ENCODE data around the gene UBP1.
"Not testable (repeated sequence)": the region's sequence is repeated elsewhere in the genome, so short reads cannot be mapped to it uniquely, and the experiment has no call there.

The UBP1 gene

DNA sequence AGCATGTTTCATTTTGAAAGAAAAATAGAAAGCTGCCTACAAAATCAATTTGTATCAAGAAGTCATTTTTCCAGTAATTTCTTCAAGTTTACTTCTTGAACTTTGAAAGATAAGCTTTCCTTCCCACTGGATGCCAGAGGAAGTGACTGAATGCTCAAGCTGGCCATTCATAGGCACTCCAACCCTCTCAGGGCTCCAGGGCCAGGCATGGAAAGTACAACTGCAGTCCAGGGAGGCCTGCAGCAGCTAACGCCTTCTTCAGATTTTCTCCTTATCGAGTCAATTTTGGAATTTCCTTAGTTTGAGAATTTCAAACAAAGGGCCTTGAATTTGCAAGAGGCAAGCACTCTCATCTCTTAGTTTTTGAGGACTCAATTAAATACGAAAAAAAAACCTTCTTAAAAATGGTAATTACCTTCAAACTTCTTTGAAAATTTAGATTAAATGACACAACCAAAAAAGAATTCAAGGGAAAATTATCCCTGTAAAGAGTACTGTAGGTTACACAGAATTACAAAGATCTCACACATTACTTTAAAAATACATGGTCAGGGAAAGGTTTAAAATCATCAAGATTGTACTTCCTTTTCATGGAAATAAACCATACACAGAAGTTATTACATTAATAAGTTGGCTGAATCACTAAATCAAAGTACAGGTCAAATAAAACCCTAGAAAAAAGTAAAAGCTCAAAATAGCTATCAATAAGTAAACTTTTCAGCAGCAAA is 2.5 kb downstream of the UBP1 start:
- no peak for DNase-seq (ENCODE audit: low read depth in 2 of 2)

DNA sequence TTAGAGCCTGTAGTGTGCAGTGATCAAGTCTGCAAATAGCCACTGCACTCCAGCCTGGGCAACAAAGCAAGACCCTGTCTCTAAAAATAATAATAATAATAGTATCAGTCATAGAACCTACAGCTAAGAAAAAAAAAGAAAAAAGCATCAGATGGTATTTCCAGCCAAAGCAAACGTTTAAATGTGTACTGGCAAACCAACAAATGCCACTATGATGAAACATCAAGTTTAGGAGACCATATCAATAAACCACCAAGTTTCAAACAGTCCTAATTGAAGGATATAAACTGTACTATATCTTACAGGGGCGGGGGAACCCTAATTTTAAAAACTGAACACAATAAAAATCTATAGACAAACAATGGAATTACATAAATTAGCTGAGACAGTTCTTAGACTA is 6.4 kb downstream of the UBP1 start:
- DNase-seq (ENCODE audit: low read depth in 2 of 2) = no peak

DNA sequence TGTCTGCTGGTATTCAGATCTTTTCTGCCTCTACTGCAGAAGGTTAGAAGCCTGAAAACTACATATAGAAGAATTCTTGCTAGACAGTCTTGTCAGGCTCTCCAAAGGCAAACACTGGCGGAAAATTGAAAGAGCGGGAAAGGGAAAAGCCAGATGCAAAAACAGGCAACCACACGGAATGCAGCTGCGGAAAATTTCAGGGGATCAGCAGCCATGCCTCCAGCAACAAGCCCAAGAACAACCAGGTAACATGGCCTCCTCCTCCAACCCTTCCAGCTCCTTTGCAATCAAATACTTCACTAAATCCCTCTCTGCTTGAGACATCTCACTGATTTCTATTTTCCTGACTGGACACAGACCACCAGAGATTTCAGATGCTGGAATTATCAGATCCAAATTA is 9.6 kb downstream of the UBP1 start:
- DNase-seq (ENCODE audit: low read depth in 2 of 2) = no peak

DNA sequence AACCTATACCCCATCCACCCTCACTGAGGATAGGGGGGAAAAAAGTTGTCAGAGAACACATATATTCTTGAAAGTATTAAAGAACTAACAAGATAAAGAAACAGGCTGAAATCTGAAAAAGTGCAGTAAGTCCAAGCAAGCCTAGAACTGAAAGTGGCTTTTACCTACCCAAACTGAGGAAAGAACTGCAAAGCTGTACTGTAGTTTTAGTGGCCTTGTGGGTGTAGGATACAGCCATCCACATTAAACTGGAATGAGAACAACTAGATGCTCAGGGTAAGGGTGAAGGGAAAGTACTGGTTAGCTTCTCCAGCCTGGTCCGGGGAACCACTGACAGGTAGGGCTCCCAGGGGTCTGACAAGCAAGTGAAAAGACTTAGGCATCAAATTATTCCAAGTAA is 10.1 kb downstream of the UBP1 start:
- no peak for DNase-seq (ENCODE audit: low read depth in 2 of 2)

DNA sequence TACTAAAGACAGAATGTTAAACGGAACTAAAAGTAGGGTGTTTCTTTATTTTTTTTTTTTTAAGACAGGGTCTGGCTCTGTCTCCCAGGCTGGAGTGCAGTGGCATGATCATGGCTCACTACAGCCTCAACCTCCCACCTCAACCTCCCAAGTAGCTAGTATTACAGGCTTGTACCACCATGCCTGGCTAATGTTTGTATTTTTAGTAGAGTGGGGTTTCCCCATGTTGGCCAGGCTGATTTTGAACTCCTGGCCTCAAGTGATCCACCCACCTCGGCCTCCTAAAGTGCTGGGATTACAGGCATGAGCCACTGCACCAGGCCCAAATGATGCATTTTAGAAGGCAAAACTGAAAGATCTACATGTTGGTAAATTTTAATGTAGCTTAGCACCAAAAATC is 10.9 kb downstream of the UBP1 start:
- not testable (repeated sequence) for DNase-seq (ENCODE audit: low read depth in 2 of 2)

DNA sequence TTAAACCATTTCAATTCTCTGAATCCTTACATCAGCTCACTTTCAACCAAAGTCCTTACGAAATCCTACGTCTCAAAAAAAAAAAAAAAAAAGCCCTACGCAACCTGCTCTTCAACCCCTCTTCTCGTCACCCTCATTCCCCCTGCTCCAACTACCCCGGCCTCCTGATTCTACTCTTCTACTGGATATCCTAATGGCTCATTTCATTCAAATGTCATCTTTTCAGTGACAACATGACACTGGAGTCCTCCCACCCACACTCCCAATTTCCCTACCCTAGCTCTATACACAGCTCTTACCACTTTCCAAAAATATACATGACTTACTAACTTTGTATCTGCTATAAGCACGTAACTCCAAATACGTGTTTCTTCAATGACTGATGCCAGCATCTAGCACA is 11.5 kb downstream of the UBP1 start:
- no peak for DNase-seq (ENCODE audit: low read depth in 2 of 2)

DNA sequence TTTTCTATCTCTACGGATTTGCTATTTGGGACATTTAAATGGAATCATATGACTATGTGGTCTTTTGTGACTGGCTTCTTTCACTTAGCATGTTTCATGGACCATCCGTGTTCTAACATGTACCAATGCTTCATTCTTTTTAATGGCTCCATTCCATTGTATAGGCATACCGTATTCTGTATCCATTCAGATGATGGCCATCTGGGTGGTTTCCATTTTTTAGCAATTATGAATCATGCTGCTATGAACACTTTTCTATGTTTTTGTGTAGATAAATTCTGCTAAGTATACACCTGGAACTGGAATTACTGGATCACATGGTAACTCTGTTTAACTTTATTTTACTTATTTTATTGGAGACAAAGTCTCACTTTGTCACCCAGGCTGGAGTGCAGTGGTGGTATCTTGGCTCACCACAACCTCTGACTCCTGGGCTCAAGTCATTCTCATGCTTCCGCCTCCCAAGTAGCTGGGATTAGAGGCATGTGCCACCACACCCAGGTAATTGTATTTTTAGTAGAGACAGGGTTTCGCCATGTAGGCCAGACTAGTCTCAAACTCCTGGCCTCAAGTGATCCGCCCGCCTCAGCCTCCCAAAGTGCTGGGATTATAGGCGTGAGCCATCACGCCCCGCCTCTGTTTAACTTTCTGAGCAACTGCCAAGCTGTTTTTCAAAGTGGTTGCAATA is 13.4 kb downstream of the UBP1 start:
- DNase-seq (ENCODE audit: low read depth in 2 of 2) = no peak

DNA sequence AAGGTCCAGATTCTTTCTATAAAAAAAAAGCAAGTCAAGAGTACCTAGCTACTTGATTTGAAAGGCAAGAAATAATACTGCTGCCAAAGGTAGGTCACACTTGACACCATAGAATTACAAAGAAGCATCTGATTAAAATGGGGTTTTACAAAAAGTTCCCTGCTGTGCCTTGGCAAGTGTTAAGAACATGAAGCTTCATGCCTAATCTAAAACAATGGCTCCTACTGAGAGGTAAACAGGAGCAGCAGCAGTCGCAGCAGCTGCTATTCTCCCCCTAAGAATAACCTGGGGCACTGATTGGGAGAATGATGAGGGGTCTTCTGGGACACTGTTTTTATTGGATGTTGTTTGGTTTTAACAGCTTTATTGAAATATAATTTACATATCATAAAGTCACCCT is 14.1 kb downstream of the UBP1 start:
- no peak for DNase-seq (ENCODE audit: low read depth in 2 of 2)

DNA sequence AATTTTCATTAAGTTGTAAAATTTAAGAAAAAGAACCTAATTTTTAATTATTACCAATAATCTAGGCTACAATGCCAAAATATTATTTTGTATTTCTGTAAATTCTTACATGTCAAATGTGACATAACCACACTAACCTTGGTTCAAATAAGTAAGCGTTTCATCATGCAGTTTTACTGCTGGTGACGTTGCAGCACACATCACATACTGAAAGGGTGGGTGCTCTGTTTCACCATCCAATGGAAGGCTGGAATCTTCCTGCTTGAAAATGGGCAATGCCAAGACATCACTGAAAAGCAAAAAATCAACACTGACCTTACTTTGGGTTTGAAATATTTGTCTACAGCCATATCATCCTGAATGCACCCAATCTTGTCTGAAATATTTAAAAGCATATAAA is 14.8 kb downstream of the UBP1 start:
- DNase-seq (ENCODE audit: low read depth in 2 of 2) = no peak

DNA sequence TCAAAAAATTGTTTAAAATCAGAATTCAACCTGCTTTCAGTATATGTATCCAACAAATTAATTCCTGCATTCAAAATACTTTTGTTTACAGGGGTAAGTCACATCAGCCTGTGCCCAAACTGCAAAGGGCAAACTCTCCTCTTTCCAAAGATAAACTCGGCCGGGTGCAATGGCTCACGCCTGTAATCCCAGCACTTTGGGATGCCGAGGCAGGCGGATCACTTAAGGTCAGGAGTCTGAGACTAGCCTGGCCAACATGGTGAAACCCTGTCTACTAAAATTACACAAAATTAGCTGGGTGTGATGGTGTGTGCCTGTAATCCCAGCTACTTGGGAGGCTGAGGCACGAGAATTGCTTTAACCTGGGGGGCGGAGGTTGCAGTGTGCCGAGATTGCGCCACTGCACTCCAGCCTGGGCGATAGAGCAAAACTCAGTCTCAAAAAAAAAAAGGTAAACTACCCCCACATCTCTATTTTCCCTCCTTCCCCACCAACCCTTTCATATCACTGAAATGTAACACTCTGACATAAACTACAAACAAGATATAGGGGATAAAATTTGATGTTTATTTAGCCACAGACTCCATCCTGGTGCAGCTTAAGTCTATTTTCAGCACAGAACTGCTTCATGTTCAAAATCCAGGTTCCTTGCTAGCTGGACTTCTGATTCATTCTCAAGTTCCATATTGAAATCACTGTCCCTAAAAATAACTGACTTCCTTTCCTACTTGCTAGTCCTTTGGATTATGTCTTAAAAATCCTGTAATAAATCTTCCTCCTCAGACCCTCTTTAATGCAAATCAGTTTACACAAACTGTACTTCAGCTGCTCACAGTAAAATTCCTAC is 15.4 kb downstream of the UBP1 start:
- DNase-seq (ENCODE audit: low read depth in 2 of 2) = no peak

DNA sequence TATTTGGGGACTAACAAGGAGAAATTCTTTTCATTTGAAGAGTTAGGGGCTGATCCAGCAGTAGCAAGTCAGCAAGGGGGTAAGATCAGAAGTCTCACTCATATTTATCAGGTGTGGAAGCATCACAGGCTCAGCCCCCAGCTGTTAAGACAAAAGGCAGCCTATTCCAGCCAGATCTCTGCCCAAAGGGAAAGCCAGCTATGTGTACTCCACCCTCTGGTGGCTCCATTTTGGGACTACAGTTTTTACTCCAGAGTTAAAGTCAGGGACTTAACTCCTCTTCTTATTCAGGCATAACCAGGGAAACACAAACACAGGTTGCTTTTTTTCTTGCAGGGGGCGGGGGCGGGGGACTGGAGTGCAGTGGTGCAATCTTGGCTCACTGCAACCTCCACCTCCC is 19.2 kb downstream of the UBP1 start:
- DNase-seq (ENCODE audit: low read depth in 2 of 2) = no peak

DNA sequence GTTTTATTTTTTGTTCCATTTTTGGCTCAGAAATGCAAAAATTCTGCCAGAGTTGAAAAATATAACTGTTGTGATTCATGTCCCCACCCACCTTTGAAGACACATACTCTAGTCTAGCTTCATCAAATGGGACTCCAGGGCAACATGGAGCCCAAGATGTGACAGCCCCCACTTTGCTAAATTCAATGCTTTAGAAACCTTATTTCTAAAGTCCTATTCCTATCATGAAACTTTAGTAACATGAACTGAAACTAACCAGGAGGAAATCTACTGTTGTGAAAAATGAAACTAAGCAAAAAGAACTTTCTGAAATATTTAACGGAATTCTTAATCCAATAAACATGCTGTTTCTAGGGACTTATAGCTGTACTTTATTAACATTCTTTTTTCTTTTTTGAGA is 20.3 kb downstream of the UBP1 start:
- no peak for DNase-seq (ENCODE audit: low read depth in 2 of 2)

DNA sequence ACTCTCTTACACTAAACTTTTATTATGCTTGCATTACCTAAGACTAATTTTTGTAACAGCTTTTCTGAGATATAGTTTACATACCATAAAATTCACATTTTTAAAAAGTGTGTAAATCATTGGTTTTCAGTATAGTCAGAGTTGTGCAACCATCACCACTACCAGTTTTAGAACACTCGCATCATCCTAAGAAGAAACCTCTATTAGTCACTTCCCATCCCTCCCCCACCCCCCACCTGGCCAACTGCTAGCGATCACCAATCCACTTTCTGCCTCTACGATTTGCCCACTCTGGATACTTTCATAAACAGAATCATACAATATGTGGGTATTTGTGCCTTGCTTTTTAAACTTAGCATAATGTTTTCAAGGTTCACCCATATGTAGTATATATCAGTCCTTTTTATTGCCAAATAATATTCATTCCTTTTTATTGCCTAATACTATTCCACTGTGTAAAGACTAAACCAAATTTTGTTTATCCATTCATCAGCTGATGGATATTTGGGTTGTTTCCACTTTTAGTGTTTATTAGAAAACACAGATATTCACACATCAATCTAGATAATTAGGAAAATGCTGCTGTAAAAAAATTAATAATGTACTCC is 23.0 kb downstream of the UBP1 start:
- DNase-seq (ENCODE audit: low read depth in 2 of 2) = no peak

DNA sequence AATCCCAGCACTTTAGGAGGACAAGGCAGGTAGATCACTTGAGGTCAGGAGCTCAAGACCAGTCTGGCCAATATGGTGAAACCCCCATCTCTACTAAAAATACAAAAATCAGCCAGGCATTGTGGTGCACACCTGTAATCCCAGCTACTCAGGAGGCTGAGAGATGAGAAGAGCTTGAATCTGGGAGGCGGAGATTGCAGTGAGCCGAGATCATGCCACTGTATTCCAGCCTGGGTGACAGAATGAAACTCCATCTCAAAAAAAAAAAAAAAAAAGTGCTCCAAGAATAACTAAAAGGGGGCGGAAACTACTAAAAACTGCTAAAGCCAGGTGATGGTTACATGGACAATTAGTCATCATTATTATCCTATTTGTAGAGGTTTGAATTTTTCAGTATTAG is 29.4 kb downstream of the UBP1 start:
- DNase-seq (ENCODE audit: low read depth in 2 of 2) = not testable (repeated sequence)

DNA sequence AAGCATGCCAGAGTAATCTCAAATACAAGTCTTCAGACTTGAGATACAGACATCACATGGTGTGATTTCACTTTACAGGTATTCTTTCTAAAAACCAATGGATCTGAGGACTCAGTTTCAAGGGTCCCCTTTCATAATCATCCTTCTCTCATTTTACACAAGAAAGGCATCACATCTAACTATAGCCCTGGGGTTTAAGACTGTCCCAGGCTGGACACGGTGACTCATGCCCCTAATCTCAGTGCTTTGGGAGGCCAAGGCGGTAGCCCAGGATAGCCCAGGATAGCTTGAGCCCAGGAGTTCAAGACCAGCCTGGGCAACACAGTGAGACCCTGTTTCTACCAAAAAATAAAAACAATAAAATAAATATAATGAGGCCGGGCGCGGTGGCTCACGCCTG is 36.4 kb downstream of the UBP1 start:
- DNase-seq (ENCODE audit: low read depth in 2 of 2) = no peak

DNA sequence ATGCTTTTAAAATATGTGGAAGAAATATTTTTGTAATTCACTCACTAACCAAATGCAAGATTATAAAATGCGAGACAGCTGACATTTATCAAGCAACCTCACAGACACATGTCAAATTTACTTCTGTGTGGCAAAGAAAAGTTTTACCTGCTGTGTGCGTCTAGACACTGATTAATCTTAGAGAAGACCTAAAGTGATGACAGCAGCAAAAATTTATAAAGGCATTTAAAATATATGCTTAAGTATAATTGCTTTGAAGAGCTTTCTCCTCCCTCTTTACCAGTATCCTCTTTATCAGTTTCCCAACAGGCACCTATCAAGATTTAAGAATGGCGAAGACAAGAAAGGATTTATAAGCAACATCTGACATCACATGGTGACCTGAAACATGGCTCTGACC is 37.3 kb downstream of the UBP1 start:
- no peak for DNase-seq (ENCODE audit: low read depth in 2 of 2)

DNA sequence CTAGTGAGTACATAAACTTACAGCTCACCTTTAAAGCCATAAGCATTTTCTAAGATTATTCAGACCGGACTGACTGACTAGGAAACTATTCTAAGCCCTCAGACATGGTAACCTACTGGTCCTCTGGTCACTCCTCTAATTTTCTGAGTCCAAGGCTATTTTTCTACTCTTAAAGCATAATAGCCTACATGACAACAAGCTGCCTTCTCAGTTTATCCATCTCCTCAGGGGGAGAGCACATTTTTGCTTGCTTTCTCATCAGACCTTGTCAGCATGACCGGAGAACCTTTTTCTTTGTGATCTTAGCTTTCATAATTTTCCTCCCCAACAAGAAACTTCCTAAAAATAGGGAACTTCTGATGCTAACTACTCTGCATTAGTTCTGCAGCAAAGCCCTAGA is 38.4 kb downstream of the UBP1 start:
- DNase-seq (ENCODE audit: low read depth in 2 of 2) = no peak

DNA sequence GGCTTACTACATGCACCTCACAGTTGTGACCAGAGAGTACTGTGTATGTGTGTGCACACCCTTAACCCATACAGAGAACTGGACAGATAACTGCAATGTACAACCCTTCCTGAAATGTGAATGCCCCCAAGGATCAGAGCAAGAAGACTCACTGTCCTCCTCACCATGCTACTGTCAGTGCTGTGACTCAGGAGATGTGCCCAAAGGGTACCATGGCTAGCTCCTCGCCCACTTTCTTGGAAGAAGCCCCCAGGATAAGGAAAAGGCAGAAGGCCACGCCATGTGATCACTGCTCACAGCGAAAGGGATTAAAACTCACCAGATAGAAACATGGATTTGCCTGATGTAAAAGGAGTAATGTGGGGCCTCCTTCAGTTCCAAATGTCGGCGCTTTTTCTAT is 41.8 kb downstream of the UBP1 start:
- DNase-seq (ENCODE audit: low read depth in 2 of 2) = no peak

DNA sequence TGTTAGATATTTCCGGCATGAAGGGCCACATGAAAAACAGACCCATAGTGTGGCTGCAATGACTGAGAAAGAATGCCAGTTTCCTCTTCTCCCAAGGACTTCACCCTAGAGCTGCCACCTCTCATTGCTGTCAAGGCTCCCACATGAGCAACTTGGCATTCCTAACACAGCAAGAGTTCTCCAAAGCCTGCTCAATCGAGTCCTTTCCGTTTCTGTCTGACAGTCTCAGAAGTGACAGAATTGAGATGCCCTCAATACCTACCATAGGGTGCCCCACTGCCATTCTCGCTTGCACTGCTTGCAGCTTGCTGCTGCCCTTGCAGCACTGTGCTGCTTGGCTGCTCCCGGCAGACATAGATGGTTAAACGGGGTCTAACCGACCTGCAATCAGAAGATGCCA is 44.3 kb downstream of the UBP1 start:
- DNase-seq (ENCODE audit: low read depth in 2 of 2) = no peak

DNA sequence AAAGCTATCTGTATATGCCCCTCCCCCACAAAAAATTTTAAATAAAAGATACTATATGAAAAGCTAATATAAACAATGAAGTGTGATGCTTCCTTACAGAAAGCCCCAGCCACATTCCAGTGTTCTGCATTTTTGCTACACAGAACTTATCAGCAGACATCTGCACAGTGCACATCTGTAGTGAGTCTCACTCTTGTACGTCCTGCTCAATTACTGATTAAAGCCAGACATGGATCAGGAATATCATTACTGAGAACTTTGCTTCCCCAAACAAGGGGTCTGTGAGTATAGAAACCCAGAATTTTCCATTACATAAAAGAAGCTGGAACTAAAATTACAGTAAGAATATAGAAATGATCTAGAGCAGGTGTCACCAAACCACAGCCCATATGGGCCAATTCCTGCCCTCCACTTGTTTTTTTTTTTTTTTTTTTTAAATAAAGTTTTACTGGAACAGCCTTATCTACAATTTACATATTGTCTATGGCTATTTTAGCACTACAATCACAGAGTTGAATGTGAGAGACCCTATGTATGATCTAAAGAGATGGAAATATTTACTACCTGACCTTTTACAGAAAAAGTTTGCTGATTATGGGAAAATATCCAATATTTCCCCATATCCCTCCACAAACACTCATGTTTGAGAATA is 45.7 kb downstream of the UBP1 start:
- no peak for DNase-seq (ENCODE audit: low read depth in 2 of 2)

DNA sequence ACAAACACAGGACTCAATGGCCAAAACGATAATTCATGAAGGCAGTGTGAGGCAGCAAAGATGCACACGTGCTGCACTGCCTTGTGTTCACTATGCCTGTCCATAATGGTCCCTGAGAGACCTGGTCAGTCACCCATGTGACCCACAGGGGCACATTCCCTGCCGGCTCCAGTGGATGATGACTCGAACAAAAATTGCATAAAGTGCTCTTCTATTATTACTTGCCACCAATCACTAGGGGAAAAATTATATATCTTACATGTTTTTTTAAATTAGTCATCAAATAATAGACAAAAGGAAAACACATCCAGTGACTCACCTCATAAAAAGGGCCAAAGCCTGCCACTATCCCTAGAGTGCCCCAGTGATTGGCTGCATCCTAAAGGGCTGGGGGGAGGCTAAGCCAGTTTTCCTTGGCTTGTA is 47.5 kb downstream of the UBP1 start:
- DNase-seq (ENCODE audit: low read depth in 2 of 2) = no peak

DNA sequence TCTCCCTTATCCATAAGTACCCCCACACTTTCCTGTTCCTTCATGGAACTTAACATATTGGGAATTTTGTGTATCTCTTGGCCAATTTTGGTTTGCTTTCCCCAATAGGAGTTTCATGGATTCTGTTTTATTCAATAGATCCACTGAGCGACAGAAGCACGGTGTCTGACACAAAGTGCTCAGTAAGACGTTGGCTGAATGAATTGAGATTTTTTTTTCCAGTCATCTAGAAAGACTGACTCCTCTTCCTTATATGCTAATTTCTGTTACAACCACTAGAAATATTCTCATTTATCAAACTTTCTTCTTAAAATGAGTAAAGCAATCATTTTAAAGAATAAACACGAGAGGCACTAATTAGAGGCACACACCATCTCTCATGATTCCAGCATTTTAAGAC is 48.1 kb downstream of the UBP1 start:
- no peak for DNase-seq (ENCODE audit: low read depth in 2 of 2)

Data from stimulated activated CD8-positive, alpha-beta memory T cell treated with anti-CD3 and anti-CD28 coated beads, Interleukin-7, amount 100 ng/mL, for 1 hour (primary cell).